ENCODE results near the gene EXOG. TPM values are rescaled to one million over a fixed set of nuclear protein-coding genes. Genes with fewer than 3 reads are reported as not detected.

Gene EXOG
- total RNA-seq, 6 donors from 2014 or later: 10.0 to 34.6 (median 13.2) TPM

DNA sequence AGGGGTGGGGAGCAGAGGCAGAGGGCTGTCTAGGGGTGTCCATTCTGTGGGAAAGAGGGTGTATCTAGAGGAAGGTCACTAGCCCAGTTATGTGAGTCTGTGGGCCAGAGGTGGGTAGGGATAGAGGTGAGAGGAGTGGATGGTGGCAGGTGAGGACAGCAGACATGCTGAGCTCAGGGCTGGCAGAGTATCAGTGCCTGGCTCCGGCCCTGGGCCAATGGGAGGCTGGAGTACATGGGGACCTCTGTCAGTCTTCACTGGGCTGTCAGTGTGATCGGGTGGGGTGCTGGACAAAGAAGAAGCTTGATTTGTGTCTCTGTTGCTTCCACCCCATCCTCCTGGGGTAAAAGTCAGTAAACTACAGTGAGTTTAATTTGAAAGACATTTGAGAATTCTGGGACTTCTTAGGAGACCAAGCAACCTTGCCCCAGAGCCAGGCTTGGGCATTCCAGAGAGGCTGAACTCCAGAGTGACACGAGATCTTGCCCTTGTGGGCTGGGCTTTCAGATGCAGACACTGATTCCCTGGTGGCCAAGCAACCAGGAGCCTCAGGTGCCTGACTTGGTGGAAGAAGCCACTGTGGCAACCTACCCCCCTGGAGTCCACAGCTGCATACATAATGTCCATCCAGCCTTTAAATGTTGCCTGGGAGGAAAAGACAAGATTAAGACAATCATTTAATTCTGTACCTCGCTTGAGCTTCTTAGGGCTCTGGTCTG is 60.7 kb downstream of the EXOG start:
- Histone ChIP-seq H3K4me1 (no peaks in the 10 kb centered on the region), H3K27ac (no peak overlapping the region), H3K36me3 (no peaks in the 10 kb centered on the region), H3K9me3 (peaks cover 0 to 7% (median 0%) of the 10 kb centered on the region in 4 donors), H3K4me3 (no peak overlapping the region), H3K27me3 (no peaks in the 10 kb centered on the region)
- ATAC-seq (ENCODE audit: low FRiP score in 2 of 2): no peak
- WGBS, 2 donors: 64 to 77% methylated on average over 4 of the region's 4 CpGs
- TF ChIP-seq, protein P1, sequence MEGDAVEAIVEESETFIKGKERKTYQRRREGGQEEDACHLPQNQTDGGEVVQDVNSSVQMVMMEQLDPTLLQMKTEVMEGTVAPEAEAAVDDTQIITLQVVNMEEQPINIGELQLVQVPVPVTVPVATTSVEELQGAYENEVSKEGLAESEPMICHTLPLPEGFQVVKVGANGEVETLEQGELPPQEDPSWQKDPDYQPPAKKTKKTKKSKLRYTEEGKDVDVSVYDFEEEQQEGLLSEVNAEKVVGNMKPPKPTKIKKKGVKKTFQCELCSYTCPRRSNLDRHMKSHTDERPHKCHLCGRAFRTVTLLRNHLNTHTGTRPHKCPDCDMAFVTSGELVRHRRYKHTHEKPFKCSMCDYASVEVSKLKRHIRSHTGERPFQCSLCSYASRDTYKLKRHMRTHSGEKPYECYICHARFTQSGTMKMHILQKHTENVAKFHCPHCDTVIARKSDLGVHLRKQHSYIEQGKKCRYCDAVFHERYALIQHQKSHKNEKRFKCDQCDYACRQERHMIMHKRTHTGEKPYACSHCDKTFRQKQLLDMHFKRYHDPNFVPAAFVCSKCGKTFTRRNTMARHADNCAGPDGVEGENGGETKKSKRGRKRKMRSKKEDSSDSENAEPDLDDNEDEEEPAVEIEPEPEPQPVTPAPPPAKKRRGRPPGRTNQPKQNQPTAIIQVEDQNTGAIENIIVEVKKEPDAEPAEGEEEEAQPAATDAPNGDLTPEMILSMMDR (IDR thresholded peaks at IDR 0.05): no peak
- TF ChIP-seq POLR2AphosphoS5 (IDR thresholded peaks at IDR 0.05): no peak
- no peak for TF ChIP-seq EP300 (IDR thresholded peaks at IDR 0.05)
- TF ChIP-seq POLR2A (IDR thresholded peaks at IDR 0.05): no peak
- peak in 1 of 2 donors; percentile 14 for DNase-seq

DNA sequence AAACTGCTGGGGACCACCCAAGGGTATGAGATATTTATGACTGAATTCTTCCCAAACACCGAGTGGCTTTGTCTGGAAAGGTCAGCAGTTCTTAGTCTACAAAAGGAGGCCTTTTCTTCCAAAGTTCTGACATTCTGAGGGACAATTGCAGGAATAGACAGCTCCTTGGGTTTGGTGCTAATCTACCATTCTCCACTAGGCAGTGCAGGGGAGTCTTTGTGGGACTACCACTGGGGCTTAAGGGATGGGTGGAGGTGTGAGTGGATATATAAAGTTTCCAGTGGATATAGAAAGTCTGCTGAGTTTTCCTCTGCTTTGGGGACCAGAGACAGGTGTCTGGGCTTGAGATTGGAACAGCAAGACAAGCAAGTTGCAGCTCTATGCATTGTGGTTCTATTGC is 62.7 kb downstream of the EXOG start:
- no peak overlapping the region for H3K27ac ChIP-seq
- H3K36me3 ChIP-seq: no peaks in the 10 kb centered on the region
- WGBS, 2 donors: 50 to 73% methylated on average over 1 of the region's 1 CpG
- H3K9me3 ChIP-seq: peaks cover 0 to 4% (median 0%) of the 10 kb centered on the region in 4 donors
- ATAC-seq (ENCODE audit: low FRiP score in 2 of 2) (no peak), DNase-seq (no peak)
- H3K4me1 ChIP-seq: no peaks in the 10 kb centered on the region
- TF ChIP-seq, protein P1 (IDR thresholded peaks at IDR 0.05): no peak
- no peak for TF ChIP-seq POLR2AphosphoS5 (IDR thresholded peaks at IDR 0.05)
- TF ChIP-seq POLR2A (IDR thresholded peaks at IDR 0.05): no peak
- no peak for TF ChIP-seq EP300 (IDR thresholded peaks at IDR 0.05)
- H3K27me3 ChIP-seq: no peaks in the 10 kb centered on the region
- H3K4me3 ChIP-seq: no peak overlapping the region

DNA sequence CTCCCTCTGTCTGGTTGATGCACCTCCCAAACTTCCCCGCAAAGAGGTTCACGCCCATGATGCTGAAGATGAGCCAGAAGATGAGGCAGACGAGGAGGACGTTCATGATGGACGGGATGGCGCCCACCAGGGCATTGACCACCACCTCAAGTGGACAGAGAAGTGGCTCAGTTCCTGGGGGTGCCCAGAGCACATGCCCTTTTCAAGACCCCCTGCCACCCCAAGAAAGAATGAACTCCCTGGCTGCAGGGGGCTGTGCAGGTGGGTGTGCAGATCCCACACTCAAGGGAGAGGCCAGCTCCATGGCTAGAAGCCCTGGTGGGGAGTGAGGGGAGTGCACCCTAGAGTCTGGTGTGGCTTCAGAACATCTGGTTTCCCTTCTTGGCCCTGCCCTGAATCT is 64.1 kb downstream of the EXOG start:
- H3K27ac ChIP-seq: no peak overlapping the region
- H3K4me3 ChIP-seq: no peak overlapping the region
- no peaks in the 10 kb centered on the region for H3K36me3 ChIP-seq
- DNase-seq (no peak), ATAC-seq (ENCODE audit: low FRiP score in 2 of 2) (no peak)
- H3K4me1 ChIP-seq: no peaks in the 10 kb centered on the region
- TF ChIP-seq POLR2A (IDR thresholded peaks at IDR 0.05): no peak
- TF ChIP-seq EP300 (IDR thresholded peaks at IDR 0.05): no peak
- no peak for TF ChIP-seq POLR2AphosphoS5 (IDR thresholded peaks at IDR 0.05)
- WGBS, 2 donors: 88 to 95% methylated on average over 6 of the region's 6 CpGs
- no peaks in the 10 kb centered on the region for H3K27me3 ChIP-seq
- H3K9me3 ChIP-seq: no peaks in the 10 kb centered on the region

DNA sequence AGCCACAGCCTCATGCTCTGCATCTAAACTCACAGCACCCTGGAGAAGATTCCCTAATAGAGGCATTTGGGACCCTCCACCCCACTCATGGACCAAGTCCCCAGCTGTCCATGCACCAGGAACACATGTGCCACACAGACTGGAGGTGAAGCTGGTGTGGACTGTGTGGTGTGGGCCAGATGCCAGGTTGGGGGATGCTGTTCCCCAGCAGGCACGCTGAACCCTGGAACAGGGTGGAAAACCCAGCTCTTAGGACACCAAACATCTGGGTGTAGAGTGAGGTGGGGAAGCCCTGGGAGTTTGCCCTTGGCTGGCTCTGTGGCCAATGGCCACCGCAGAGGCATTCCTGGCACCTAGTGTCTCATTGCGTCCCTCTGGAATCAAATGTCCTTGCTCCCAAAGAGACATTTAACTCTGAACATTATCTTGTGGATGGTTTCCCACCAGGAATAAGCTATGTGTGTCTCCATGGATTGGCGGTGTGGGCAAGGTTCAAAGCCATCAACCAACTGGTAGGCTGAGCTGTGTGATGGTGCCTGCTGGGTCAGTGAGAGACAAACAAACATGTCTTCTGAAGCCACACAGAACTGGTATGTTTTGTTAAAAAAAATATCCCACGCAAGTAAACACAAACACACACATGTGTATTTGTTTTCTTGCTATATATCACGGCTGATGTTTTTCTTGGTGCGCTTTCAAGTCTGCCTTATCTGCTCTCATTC is 65.0 kb downstream of the EXOG start:
- Histone ChIP-seq H3K4me1 (no peaks in the 10 kb centered on the region), H3K27ac (no peak overlapping the region), H3K4me3 (no peak overlapping the region), H3K36me3 (no peaks in the 10 kb centered on the region), H3K27me3 (no peaks in the 10 kb centered on the region), H3K9me3 (no peaks in the 10 kb centered on the region)
- WGBS, 2 donors: 82 to 93% methylated on average over 5 to 7 of the region's 7 CpGs
- DNase-seq (no peak), ATAC-seq (ENCODE audit: low FRiP score in 2 of 2) (no peak)
- TF ChIP-seq POLR2AphosphoS5 (IDR thresholded peaks at IDR 0.05) (no peak), POLR2A (IDR thresholded peaks at IDR 0.05) (no peak), EP300 (IDR thresholded peaks at IDR 0.05) (no peak)
- TF ChIP-seq, protein P1 (IDR thresholded peaks at IDR 0.05): no peak

DNA sequence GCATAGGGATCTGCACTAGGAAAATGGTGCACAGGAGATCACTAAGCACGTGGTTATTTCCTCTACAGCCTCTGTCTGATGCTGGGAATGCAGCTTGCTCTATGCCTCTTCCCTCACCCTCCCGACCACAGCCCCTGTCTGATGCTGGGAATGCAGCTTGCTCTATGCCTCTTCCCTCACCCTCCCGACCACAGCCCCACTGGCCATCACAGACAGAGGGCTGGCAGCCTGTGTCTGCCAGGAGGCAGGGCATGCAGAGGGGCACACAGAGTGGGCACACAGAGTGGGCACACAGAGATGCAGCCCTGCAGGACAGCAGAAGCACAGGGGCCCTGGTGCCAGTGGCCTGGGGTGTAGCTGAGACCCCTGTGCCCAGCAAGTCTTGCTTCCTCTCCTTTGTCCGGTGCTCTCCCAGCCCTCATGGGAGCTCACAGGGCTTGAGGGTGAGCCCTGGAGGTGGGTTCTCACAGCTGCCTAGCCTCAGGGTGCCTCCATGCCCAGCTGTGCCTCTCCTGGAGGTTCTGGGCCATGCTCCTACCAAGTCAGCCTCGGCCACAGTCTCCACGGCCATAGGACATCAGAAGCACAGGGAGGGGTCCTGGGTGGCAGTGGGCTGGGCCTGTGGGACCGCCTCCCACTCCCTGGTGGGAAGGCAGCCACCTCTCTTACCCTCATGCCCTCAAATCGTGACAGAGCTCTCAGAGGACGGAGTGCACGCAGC is 65.8 kb downstream of the EXOG start:
- no peaks in the 10 kb centered on the region for H3K27me3 ChIP-seq
- ATAC-seq (ENCODE audit: low FRiP score in 2 of 2) (peak in 1 of 2 donors; percentile 12), DNase-seq (no peak)
- 52 to 70% methylated on average over 3 to 7 of the region's 10 CpGs for WGBS, 2 donors
- no peak for TF ChIP-seq POLR2A (IDR thresholded peaks at IDR 0.05)
- TF ChIP-seq, protein P1 (IDR thresholded peaks at IDR 0.05): no peak
- no peaks in the 10 kb centered on the region for H3K4me1 ChIP-seq
- H3K36me3 ChIP-seq: no peaks in the 10 kb centered on the region
- H3K27ac ChIP-seq: no peak overlapping the region
- H3K4me3 ChIP-seq: no peak overlapping the region
- H3K9me3 ChIP-seq: no peaks in the 10 kb centered on the region

Data from upper lobe of left lung (tissue), 6 donors.